Activated CD8-positive, alpha-beta T cell treated with anti-CD3 and anti-CD28 coated beads for 36 hours (primary cell): ENCODE measurements around the gene NFATC3. TPM values are rescaled to one million over a fixed set of nuclear protein-coding genes. Genes with fewer than 3 reads are reported as not detected.

Experiments used
- ATAC-seq: fragments of 200-7000 bp; cut with Tn5 transposase; one replicate; pipeline ENCODE4 v1.10.0; 2021; ENCODE audit warnings: mild to moderate bottlenecking, moderate library complexity
- CTCF ChIA-PET: fragments of 350-600 bp; sonication (Branson Sonifier 250); formaldehyde crosslinking; loops from one replicate; lab custom pipeline; 2021; ENCODE audit warnings: antibody characterized with exemption; lab: Charles Lee
- POLR2A ChIA-PET: fragments of 350-600 bp; sonication (Branson Sonifier 250); formaldehyde crosslinking; loops from one replicate; lab custom pipeline; 2021; ENCODE audit warnings: antibody characterized with exemption; lab: Charles Lee
- DNase-seq: peaks from one replicate; pipeline ENCODE4 v3.0.0-alpha.2; 2020
- H3K27ac Mint-ChIP-seq: one replicate; pipeline ENCODE4 v1.8.0; 2021; ENCODE audit warnings: mild to moderate bottlenecking, mixed read lengths
- H3K27me3 Mint-ChIP-seq: one replicate; pipeline ENCODE4 v1.8.0; 2021; ENCODE audit warnings: mixed read lengths
- H3K36me3 Mint-ChIP-seq: one replicate; pipeline ENCODE4 v1.8.0; 2021; ENCODE audit warnings: low read depth, mixed read lengths
- H3K4me1 Mint-ChIP-seq: one replicate; pipeline ENCODE4 v1.8.0; 2021; ENCODE audit warnings: low read depth, mixed read lengths
- H3K4me3 Mint-ChIP-seq: one replicate; pipeline ENCODE4 v1.8.0; 2021; ENCODE audit warnings: mild to moderate bottlenecking, moderate library complexity, mixed read lengths
- H3K9me3 Mint-ChIP-seq: one replicate; pipeline ENCODE4 v1.8.0; 2021; ENCODE audit warnings: mixed read lengths
- intact Hi-C: fragments of 100-400 bp; cut with micrococcal nuclease; formaldehyde crosslinking; loops from one replicate; pipeline ENCODE4 v1.10.0; 2022
- total RNA-seq, 2 experiments: library from RNA; stranded (reverse); gene quantifications; one replicate each; pipeline ENCODE4 v1.2.3, GENCODE V29; 2021
- TF ChIP-seq, protein P1 (sequence below): fragments of 200-600 bp; IDR thresholded peaks from one replicate; pipeline ENCODE4 v1.8.0; 2022; ENCODE audit warnings: antibody characterized with exemption, mild to moderate bottlenecking

Gene NFATC3
- total RNA-seq, 2 experiments from 2014 or later, result 102 to 104 TPM

DNA sequence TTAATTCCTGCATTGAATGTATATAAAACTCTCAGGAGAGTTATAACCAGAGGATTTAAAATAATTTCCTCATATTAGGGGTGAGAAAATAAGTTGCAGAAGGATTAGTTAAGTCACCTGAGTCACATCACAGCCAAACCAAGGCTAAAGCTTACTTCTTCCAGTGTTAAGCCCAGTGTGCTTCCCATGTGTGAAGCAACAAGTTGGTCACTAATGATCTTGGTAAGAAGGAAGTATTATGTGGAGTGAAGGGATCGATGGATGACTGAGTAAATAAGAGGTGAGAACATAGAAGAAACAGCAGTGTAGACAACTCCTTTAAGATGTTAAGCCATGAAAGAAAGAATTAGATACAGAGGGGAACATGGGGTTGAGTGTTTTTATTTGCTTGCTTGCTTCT, 130.1 kb downstream of the NFATC3 start:
- H3K4me1 Mint-ChIP-seq, result peaks cover 29% of the 10 kb centered on the region
- CTCF ChIA-PET, result interaction anchor here (0.9 to 4.8 kb wide), 3 partner anchors 12 to 571 kb away, joined by 3 to 26 read pairs (median 3); no protein-coding TSS in a partner anchor
- H3K4me3 Mint-ChIP-seq, result no peak overlapping the region
- TF ChIP-seq, protein P1, sequence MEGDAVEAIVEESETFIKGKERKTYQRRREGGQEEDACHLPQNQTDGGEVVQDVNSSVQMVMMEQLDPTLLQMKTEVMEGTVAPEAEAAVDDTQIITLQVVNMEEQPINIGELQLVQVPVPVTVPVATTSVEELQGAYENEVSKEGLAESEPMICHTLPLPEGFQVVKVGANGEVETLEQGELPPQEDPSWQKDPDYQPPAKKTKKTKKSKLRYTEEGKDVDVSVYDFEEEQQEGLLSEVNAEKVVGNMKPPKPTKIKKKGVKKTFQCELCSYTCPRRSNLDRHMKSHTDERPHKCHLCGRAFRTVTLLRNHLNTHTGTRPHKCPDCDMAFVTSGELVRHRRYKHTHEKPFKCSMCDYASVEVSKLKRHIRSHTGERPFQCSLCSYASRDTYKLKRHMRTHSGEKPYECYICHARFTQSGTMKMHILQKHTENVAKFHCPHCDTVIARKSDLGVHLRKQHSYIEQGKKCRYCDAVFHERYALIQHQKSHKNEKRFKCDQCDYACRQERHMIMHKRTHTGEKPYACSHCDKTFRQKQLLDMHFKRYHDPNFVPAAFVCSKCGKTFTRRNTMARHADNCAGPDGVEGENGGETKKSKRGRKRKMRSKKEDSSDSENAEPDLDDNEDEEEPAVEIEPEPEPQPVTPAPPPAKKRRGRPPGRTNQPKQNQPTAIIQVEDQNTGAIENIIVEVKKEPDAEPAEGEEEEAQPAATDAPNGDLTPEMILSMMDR, result no peak
- peak overlapping the region; percentile 55 for H3K27ac Mint-ChIP-seq
- ATAC-seq (no peak), DNase-seq (no peak)
- POLR2A ChIA-PET, result interaction anchor here (0.9 kb wide), 1 partner anchor 21 kb away, joined by 3 read pairs; no protein-coding TSS in a partner anchor
- intact Hi-C loops, result no loop called here
- no peaks in the 10 kb centered on the region for H3K9me3 Mint-ChIP-seq
- no peaks in the 10 kb centered on the region for H3K27me3 Mint-ChIP-seq
- peaks cover 19% of the 10 kb centered on the region for H3K36me3 Mint-ChIP-seq

- Mint-ChIP-seq H3K4me3 (no peak overlapping the region), H3K4me1 (peaks cover 20% of the 10 kb centered on the region), H3K9me3 (no peaks in the 10 kb centered on the region), H3K36me3 (peaks cover 15% of the 10 kb centered on the region), H3K27ac (peak overlapping the region; percentile 51), H3K27me3 (no peaks in the 10 kb centered on the region)
- TF ChIP-seq, protein P1, result no peak
- ATAC-seq, result no peak
- intact Hi-C loops, result no loop called here
- DNase-seq, result no peak
- POLR2A ChIA-PET, result interaction anchor here (0.7 to 1.7 kb wide), 4 partner anchors 11 to 136 kb away, joined by 3 to 4 read pairs (median 4); no protein-coding TSS in a partner anchor
- CTCF ChIA-PET, result interaction anchor here (0.7 to 4.8 kb wide), 2 partner anchors 11 to 123 kb away, joined by 3 to 26 read pairs; no protein-coding TSS in a partner anchor
These were observed 131.1 kb downstream of the NFATC3 start for GRCh38 chr16:68216240-68216639.

DNA sequence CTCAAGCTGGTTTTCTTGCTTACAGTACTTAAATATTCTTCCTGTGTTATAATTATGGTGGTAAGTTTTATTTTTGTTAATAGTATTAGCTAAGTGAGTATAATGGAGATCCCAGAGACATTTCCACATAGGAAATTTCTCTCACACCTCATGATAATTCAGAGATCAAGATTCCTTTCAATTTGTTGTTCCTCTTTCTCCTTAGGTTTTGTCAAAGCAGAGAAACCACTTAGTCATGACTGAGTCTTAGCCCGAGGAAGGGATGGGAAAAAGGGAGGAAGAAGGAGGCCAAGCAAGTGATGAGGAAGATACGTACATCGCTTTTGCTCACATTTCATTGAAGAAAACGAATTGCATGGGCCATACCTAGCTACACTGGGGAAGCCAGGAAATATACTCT, 132.3 kb downstream of the NFATC3 start:
- Mint-ChIP-seq H3K36me3 (peaks cover 21% of the 10 kb centered on the region), H3K27ac (peak overlapping the region; percentile 53), H3K27me3 (no peaks in the 10 kb centered on the region), H3K4me1 (peaks cover 13% of the 10 kb centered on the region), H3K9me3 (no peaks in the 10 kb centered on the region), H3K4me3 (no peak overlapping the region)
- TF ChIP-seq, protein P1, result no peak
- DNase-seq, result no peak
- POLR2A ChIA-PET, result interaction anchor here (0.6 to 1.7 kb wide), 3 partner anchors 9 to 277 kb away, joined by 3 to 4 read pairs (median 3); no protein-coding TSS in a partner anchor
- ATAC-seq, result no peak
- intact Hi-C loops, result no loop called here
- CTCF ChIA-PET, result interaction anchor here (4.8 kb wide), 1 partner anchor 10 kb away, joined by 26 read pairs; no protein-coding TSS in a partner anchor

GRCh38 chr16:68219725-68220351, 134.7 kb downstream of the NFATC3 start:
- peaks cover 23% of the 10 kb centered on the region for H3K36me3 Mint-ChIP-seq
- DNase-seq (no peak), ATAC-seq (no peak)
- H3K4me3 Mint-ChIP-seq, result no peak overlapping the region
- intact Hi-C loops, result no loop called here
- peak overlapping the region; percentile 70 for H3K27ac Mint-ChIP-seq
- POLR2A ChIA-PET, result interaction anchor here (0.7 to 1.0 kb wide), 2 partner anchors 8 to 9 kb away, joined by 3 to 4 read pairs; no protein-coding TSS in a partner anchor
- TF ChIP-seq, protein P1, result no peak
- CTCF ChIA-PET, result interaction anchor here (0.9 to 2.1 kb wide), 6 partner anchors 8 to 127 kb away, joined by 3 to 10 read pairs (median 4); no protein-coding TSS in a partner anchor
- peaks cover 6% of the 10 kb centered on the region for H3K4me1 Mint-ChIP-seq
- H3K27me3 Mint-ChIP-seq, result no peaks in the 10 kb centered on the region
- H3K9me3 Mint-ChIP-seq, result no peaks in the 10 kb centered on the region

- H3K9me3 Mint-ChIP-seq, result no peaks in the 10 kb centered on the region
- TF ChIP-seq, protein P1, result no peak
- ChIA-PET CTCF (interaction anchor here (1.6 kb wide), 1 partner anchor 130 kb away, joined by 6 read pairs; no protein-coding TSS in a partner anchor), POLR2A (interaction anchor here (0.8 kb wide), 1 partner anchor 20 kb away, joined by 3 read pairs; no protein-coding TSS in a partner anchor)
- peaks cover 15% of the 10 kb centered on the region for H3K36me3 Mint-ChIP-seq
- no peaks in the 10 kb centered on the region for H3K27me3 Mint-ChIP-seq
- H3K4me1 Mint-ChIP-seq, result peaks cover 32% of the 10 kb centered on the region
- no peak overlapping the region for H3K27ac Mint-ChIP-seq
- intact Hi-C loops, result no loop called here
- ATAC-seq (no peak), DNase-seq (no peak)
- H3K4me3 Mint-ChIP-seq, result no peak overlapping the region
These were observed 137.9 kb downstream of the NFATC3 start for GRCh38 chr16:68223072-68223471.
